ENCODE measurements around the gene DIP2B.

Gene DIP2B

DNA sequence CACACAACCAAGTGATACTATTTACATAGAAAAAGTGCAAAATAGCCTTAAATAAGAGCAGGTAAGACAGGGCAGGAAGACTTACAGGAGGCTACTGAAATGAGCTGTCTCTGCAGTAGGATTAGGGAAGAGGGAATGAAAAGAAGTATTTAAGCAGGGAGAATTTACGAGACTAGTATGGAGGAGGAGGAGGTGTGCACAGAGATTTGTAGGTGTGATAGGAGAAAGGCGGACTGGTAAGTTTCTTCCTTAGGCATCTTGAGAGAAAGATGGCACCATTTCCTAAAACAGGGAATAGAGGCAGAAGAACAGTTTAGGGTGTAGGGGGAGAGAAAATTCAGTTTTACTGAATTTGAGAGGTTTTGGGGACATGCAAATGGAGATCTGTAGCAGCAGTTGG lies 25.7 kb downstream of the DIP2B start:
- no peaks in the 10 kb centered on the region for H3K4me1 ChIP-seq
- no peak overlapping the region for H3K27ac ChIP-seq
- no peaks in the 10 kb centered on the region for H3K27me3 ChIP-seq (ENCODE audit: control insufficient read depth, insufficient read depth, low read length)
- no peaks in the 10 kb centered on the region for H3K36me3 ChIP-seq (ENCODE audit: control insufficient read depth, insufficient read depth, low read length)
- H2AFZ ChIP-seq: no peak overlapping the region
- no peak overlapping the region for H3K4me2 ChIP-seq (ENCODE audit: low read length)
- TF ChIP-seq, protein P1, sequence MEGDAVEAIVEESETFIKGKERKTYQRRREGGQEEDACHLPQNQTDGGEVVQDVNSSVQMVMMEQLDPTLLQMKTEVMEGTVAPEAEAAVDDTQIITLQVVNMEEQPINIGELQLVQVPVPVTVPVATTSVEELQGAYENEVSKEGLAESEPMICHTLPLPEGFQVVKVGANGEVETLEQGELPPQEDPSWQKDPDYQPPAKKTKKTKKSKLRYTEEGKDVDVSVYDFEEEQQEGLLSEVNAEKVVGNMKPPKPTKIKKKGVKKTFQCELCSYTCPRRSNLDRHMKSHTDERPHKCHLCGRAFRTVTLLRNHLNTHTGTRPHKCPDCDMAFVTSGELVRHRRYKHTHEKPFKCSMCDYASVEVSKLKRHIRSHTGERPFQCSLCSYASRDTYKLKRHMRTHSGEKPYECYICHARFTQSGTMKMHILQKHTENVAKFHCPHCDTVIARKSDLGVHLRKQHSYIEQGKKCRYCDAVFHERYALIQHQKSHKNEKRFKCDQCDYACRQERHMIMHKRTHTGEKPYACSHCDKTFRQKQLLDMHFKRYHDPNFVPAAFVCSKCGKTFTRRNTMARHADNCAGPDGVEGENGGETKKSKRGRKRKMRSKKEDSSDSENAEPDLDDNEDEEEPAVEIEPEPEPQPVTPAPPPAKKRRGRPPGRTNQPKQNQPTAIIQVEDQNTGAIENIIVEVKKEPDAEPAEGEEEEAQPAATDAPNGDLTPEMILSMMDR (IDR thresholded peaks at IDR 0.05): no peak
- no peak overlapping the region for H3K9ac ChIP-seq
- no peak overlapping the region for H3K4me3 ChIP-seq (ENCODE audit: low read depth, low read length)
- peaks cover 31% of the 10 kb centered on the region for H3K79me2 ChIP-seq
- H3K9me3 ChIP-seq (ENCODE audit: control insufficient read depth, low read length): no peaks in the 10 kb centered on the region

DNA sequence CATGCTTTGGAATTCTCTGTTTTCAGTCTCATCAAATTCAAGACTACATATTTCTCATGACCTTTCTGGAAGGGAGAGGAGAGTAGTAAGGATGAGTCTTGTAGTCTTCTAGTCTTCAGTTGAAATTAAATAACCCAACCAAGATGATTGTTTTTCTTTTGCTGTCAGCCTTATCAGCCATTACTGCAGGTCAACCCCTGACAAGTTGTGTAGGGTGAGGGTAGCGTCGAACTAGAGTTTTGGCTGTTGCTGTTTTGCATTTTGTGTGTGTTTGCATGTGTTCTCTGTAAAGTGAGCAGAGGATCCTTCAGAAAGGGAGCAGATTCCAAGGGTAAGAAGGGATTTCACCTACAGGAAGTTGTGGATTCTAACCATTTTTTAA lies 28.4 kb downstream of the DIP2B start:
- Histone ChIP-seq H3K9ac (no peak overlapping the region), H3K4me3 (ENCODE audit: low read depth, low read length) (no peak overlapping the region), H3K4me2 (ENCODE audit: low read length) (no peak overlapping the region), H3K79me2 (peaks cover 32% of the 10 kb centered on the region), H2AFZ (no peak overlapping the region), H3K36me3 (ENCODE audit: control insufficient read depth, insufficient read depth, low read length) (no peaks in the 10 kb centered on the region), H3K9me3 (ENCODE audit: control insufficient read depth, low read length) (no peaks in the 10 kb centered on the region), H3K27ac (no peak overlapping the region), H3K4me1 (no peaks in the 10 kb centered on the region), H3K27me3 (ENCODE audit: control insufficient read depth, insufficient read depth, low read length) (no peaks in the 10 kb centered on the region)
- TF ChIP-seq, protein P1 (IDR thresholded peaks at IDR 0.05): no peak

DNA sequence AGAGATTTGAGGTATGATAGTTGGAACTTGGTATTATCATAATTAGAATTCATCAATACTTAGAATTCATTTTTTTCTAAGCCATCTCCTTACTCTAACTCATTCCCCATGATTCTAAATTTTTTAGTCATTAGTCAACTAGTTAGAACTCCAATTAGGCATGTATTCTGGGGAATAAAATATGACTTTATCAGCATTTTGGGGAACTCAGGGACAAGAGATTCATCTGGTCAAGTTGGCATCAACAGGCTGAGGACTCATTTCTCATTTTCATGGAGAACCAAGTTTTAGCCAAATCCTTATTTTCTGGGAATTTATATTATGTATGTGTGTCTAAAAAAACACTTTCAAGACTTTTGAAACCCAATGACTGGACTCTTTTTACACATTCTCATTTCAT lies 29.2 kb downstream of the DIP2B start:
- TF ChIP-seq, protein P1 (IDR thresholded peaks at IDR 0.05): no peak
- H3K4me1 ChIP-seq: no peaks in the 10 kb centered on the region
- H3K79me2 ChIP-seq: peaks cover 25% of the 10 kb centered on the region

DNA sequence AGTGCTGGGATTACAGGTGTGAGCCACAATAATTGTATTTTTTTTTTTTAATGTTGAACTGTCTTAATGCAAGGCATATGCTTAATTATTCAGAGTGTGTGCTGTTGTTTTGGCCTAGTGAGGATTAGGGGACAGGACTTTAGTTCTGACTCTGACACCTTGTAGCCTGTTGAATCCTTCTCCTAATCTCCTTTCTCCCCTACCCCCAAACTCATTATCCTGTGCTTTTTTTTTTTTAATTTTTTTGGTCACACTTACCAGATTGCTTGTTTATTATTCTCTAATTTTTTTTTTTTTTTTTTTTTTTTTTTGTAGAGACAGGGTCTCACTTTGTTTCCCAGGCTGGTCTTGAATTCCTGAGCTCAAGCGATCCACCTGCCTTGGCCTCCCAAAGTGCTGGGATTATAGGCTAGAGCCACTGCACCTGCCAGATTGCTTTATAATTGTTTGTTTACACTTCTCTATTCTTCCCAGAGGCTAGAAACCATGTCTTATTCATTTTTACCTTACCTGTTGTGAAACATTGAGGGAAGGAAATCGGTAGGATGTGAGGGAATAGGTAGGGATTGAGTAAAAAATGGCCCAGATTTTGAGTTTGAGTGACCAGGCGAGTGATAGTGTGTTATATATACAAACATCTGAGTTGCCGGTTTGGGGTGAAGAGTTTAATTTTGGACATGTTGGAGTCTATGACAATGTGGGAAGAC lies 32.2 kb downstream of the DIP2B start:
- H3K9ac ChIP-seq: no peak overlapping the region
- TF ChIP-seq, protein P1 (IDR thresholded peaks at IDR 0.05): no peak
- H3K27me3 ChIP-seq (ENCODE audit: control insufficient read depth, insufficient read depth, low read length): no peaks in the 10 kb centered on the region
- H3K79me2 ChIP-seq: peaks cover 18% of the 10 kb centered on the region
- H3K9me3 ChIP-seq (ENCODE audit: control insufficient read depth, low read length): no peaks in the 10 kb centered on the region
- H3K4me2 ChIP-seq (ENCODE audit: low read length): no peak overlapping the region
- H3K36me3 ChIP-seq (ENCODE audit: control insufficient read depth, insufficient read depth, low read length): no peaks in the 10 kb centered on the region
- H3K4me1 ChIP-seq: no peaks in the 10 kb centered on the region
- H3K27ac ChIP-seq: no peak overlapping the region
- H2AFZ ChIP-seq: no peak overlapping the region
- no peak overlapping the region for H3K4me3 ChIP-seq (ENCODE audit: low read depth, low read length)

More for the DNA sequence above, 29.2 kb downstream of the DIP2B start:
- Histone ChIP-seq H2AFZ (no peak overlapping the region), H3K27ac (no peak overlapping the region), H3K27me3 (ENCODE audit: control insufficient read depth, insufficient read depth, low read length) (no peaks in the 10 kb centered on the region), H3K9me3 (ENCODE audit: control insufficient read depth, low read length) (no peaks in the 10 kb centered on the region), H3K4me2 (ENCODE audit: low read length) (no peak overlapping the region), H3K36me3 (ENCODE audit: control insufficient read depth, insufficient read depth, low read length) (no peaks in the 10 kb centered on the region), H3K4me3 (ENCODE audit: low read depth, low read length) (no peak overlapping the region), H3K9ac (no peak overlapping the region)

DNA sequence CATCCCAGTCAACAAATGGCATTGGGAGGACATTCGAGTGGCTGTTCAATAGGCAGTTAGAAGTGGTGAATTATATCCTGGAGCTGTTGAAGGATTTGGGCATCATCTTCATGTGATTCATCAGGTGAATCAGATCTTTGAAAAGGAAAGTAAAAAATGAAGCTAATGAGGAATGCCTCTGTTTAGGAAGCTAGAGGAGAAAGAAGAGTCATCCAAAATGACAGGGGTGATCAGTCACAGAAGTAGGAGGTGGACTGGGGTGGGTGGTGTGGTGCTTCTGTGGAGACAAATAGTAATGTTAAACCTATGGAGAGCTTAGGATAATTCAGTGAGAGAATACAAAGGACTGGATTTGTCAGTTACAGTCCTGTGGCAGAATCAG lies 32.7 kb downstream of the DIP2B start:
- Histone ChIP-seq H3K9me3 (ENCODE audit: control insufficient read depth, low read length) (no peaks in the 10 kb centered on the region), H3K27ac (no peak overlapping the region), H3K4me2 (ENCODE audit: low read length) (no peak overlapping the region), H2AFZ (no peak overlapping the region), H3K4me3 (ENCODE audit: low read depth, low read length) (no peak overlapping the region), H3K79me2 (peaks cover 18% of the 10 kb centered on the region), H3K36me3 (ENCODE audit: control insufficient read depth, insufficient read depth, low read length) (no peaks in the 10 kb centered on the region), H3K9ac (no peak overlapping the region), H3K4me1 (no peaks in the 10 kb centered on the region), H3K27me3 (ENCODE audit: control insufficient read depth, insufficient read depth, low read length) (no peaks in the 10 kb centered on the region)
- TF ChIP-seq, protein P1 (IDR thresholded peaks at IDR 0.05): no peak

All from parathyroid adenoma (tissue), 2 donors.